ENCODE measurements around the gene CREB3L4.
"Not testable (repeated sequence)": the region's sequence is repeated elsewhere in the genome, so short reads cannot be mapped to it uniquely, and the experiment has no call there.

Gene CREB3L4

DNA sequence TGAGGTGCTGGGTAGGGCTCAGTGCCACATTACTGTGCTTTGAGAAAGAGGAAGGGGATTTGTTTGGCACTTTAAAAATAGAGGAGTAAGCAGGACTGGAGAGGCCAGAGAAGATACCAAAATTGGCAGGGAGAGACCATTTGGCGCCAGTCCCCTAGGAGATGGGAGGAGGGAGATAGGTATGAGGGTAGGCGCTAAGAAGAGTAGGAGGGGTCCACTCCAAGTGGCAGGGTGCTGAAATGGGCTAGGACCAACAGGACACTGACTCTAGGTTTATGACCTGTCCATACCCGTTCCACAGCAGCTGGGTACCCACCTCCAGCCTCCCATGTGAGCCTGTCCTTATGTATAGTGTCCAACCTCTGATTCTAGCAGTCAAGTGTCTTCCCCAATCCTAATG lies 8.2 kb upstream of the CREB3L4 start:
- no peak for DNase-seq

GRCh38 chr1:153960206-153960605 lies 7.5 kb upstream of the CREB3L4 start:
- no peak for DNase-seq

- no peak for DNase-seq
Measured at GRCh38 chr1:153961421-153961820, 6.3 kb upstream of the CREB3L4 start.

- no peak for DNase-seq
Measured at GRCh38 chr1:153962088-153963029, 5.3 kb upstream of the CREB3L4 start.

DNA sequence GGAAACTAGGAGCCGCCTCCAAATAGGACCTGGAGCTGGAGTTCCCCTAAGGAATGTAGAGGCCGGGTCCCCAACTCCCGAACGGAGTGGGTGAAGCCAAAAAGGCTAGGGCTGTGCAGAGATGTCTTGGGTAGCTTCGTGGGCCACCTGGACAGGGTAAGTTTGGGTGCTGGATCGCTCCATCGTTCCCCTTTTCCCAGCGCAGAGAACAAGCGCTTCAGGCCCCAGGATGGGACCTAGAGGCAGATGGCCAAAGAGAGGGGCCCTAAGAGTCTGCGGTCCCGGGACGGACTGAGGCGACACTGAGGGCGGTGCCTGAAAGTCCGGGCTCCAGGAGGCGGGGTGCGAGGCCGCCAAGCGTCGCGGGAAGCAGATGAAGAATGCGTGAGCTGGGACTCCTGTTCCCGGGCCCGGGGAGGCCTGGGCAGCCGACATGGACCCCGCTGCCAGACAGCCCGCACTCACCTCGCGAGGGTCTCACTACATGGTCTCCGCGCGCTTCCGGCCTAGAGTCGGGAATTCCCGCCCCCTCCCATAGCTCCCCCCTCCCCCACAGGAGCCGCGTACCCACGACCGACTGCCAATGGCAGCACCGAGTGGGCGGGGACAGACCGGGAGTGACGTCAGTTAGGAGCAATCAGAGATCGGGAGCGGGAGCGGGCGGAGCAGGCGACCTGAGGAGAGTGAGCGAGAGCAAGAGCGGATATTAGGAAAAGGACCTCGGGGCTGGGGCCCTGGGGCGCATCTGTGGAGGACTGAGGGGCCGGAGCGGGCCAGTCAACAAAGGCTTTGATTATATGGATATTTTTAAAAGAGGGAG lies 4.5 kb upstream of the CREB3L4 start, which contains the start of gene SLC39A1:
Gene SLC39A1 (minus strand): TSS at position 508 of the 820 bp plus-strand sequence. CDS start 822 bp downstream, outside the sequence.
- DNase-seq: peak; percentile 89 to 94 (median 91)

- no peak for DNase-seq
Measured at GRCh38 chr1:153963850-153964331, 3.8 kb upstream of the CREB3L4 start.

DNA sequence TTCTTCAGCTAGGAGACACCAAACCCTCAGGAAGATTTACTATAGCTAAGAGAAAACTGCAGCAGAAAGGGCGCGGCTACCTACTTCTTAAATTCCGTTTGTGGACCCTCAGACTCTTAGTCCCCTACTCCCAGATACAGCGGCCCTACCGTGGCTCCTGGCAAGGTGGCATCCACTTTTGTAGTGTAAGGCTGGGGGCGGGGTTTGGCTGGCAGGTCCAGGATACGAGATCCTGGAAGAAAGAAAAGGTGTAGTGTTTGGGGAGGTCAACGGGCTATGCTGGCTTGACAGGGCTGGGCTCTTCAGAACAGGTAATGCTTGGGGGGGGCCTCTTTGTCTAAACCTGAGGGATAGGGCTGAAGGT lies 280 bp downstream of the CREB3L4 start:
- no peak for DNase-seq

DNA sequence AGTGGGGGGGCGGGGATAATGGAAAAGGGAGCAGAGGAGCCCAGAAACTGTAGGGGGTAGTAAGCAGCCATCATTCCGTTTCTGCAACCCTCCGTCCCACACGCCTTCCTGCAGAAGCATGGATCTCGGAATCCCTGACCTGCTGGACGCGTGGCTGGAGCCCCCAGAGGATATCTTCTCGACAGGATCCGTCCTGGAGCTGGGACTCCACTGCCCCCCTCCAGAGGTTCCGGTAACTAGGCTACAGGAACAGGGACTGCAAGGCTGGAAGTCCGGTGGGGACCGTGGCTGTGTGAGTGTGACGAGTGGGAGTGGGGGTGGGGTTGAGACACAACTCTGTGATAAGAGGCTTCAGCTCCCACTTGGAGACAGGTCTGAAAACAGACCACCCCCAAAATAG lies 706 bp downstream of the CREB3L4 start:
- no peak for DNase-seq

- DNase-seq: no peak
Measured at GRCh38 chr1:153968972-153969371, 1.3 kb downstream of the CREB3L4 start.

GRCh38 chr1:153970346-153970745 lies 2.6 kb downstream of the CREB3L4 start:
- no peak for DNase-seq

DNA sequence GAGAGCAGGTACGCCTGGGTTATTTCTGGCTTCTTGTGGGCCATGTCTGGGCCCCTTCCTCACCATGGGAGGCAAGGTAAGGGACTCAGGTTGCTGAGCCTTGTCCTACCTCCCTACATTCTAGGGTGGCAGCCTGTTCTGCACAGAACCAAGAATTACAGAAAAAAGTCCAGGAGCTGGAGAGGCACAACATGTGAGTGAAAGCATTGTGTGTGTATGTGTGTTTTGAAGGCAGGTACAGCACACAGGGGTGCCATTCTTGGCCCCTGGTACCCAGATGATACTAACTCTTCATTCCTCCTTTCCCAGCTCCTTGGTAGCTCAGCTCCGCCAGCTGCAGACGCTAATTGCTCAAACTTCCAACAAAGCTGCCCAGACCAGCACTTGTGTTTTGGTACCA lies 5.4 kb downstream of the CREB3L4 start:
- no peak for DNase-seq

DNA sequence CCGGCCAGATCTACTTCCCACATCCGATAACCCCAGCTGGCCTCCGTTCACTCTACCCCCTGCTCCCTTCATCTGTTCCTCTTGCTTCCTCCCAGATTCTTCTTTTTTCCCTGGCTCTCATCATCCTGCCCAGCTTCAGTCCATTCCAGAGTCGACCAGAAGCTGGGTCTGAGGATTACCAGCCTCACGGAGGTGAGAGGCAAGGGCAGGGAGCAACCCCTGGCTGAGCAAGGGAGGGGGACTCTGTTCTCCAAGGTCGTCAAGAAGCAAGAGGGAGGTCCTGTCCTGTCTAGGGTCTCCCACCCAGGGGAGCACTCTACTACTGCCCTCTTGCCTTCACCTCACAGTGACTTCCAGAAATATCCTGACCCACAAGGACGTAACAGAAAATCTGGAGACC lies 5.8 kb downstream of the CREB3L4 start:
- DNase-seq: no peak

DNA sequence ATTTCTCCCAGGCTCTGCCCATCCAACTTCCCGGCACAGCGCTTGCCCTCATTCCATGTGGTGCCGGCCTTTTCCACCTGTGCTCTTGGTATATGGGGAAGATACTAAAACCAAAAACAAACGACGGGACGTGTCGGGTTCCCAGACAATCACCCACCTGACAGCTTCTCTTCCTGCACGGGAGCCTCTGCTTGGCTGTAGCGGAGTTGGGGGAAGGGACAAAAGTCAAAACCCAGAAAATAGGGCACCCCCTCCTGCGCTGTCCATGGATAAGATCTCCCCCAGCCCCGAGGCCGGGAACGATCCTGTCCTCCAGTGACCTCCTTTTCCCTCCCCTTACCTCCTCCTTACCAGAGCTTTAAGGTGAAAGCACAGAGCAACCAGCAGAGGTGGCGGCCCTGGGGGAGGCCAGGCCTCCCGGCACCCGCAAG lies 9.1 kb downstream of the CREB3L4 start:
- DNase-seq: no peak

DNA sequence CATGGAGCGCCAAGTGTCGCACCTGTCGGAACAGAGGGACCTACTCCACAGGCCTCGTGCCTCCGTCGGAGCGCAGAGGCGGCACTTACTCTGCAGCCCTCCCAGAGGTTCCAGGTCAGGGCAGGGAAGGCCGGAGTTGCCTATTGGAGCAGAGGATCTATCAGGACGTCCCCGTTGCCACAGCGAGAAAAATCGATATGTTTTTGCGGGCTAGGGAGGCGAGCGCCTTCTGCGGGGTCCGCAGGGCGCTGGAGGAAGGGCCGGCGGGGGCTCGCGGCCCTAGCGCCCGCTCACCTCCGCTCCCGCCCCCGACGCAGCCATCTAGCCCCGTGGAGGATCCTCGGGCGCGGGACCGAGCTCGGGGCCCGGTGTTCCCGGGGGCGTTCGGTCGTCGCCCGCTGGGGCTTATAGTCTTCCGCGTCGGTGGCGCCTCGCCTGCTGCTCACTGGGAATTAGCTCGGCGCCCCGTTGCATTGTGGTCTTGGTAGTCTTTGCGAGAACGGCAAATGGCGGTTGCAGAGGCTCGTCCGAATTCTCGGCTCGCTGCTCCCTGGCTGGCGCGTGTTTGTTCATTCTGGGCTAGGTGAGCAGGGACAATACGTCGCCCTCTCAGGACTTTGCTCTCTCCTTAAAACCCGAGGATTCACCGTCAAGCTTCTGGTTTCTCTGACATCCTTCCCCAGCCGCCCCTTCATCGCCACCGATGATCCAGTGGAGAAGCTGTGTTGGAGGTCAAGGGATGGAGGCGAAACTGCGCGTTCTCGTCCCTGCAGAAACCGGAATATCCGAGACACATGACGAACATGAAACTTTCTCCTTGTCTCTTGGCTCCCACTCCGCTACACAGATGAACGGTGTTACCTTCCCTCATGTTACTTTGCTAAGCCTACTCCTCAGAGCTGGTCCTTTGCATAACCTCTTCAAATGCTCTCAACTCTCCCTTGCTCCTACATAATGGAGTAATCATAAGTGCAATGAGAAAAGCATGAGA lies 9.8 kb downstream of the CREB3L4 start, which contains the start of gene JTB:
Gene JTB (minus strand): TSS at position 425 of the 991 bp plus-strand sequence. CDS start 422 bp downstream, at position 3.
- DNase-seq: peak; percentile 63 to 87 (median 78)

DNA sequence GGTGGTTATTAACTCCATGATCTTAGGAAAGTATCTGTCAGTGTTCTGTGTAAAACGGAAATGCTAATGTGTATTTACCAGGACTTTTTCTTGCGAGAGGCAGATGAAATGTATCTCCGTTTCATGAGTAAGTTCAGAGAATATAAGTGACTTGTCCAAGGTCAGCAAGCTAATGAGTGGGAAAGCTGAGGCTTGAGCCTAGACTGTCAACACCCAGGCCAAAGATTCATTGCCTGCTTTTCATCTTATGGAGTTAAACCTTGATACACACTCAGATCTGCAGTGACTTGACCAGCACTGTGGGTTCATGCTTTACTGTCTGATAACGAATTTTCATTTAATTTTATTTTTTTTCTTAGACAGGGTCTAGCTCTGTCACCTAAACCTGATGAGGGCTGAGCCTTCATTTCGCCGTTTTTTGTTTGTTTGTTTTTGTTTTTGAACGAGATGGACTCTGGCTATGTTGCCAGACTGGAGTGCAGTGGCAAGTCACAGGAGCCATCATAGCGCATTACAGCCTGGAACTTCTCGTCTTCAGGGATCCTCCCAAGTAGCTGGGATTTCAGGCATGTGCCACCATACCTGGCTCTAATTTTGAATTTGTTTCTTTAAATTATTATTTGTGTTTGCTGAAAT lies 10.7 kb downstream of the CREB3L4 start:
- no peak for DNase-seq

DNA sequence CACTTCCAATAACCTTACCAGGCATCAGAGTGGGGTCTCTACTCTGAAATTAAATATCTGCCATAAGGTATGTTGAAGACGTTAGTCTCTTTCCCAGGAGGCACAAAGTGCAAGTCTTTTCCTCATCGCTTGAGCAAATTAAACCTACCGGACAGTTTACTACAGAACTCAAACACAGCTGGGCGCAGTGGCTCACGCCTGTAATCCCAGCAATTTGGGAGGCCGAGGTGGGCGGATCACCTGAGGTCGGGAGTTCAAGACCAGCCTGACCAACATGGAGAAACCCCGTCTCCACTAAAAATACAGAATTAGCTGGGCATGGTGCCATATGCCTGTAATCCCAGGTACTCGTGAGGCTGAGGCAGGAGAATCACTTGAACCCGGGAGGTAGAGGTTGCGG lies 11.4 kb downstream of the CREB3L4 start:
- not testable (repeated sequence) for DNase-seq

- not testable (repeated sequence) for DNase-seq
Measured at GRCh38 chr1:153981735-153982134, 14.0 kb downstream of the CREB3L4 start.

DNA sequence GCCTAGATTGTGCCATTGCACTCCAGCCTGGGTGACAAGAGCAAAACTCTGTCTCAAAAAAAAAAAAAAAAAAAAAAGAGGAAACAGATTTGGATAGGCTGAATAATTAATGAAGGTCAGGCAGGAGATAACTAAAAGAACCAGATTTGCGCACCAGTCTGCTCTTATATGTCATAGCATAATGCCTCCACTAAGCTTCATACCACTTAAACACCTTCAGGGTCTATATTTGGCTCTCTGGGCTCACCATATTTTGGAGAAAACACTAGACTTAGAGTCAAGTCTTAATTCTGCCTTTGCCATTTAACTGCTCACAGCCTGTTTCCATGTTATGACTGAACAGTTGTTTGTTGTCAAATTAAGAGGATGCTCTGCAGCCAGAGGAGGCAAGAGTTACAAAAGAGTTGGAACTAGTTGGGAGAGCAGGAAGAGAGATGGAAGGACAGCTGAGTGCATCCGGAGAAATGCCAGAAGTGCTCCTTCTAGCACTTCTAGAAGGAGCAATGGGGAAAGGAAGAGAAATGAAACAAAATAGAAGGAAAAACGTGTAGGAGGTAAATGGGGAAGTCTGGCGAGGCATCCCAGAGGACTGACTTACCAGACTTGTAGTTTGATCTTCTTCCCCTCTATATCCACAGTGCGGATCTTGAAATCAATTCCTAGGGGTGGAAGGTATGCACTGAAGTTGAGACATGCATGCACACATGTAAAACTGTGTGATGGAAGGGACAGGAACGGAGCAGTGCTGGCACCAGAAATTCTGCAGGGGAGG lies 16.6 kb downstream of the CREB3L4 start:
- DNase-seq: no peak

GRCh38 chr1:153985341-153985912 lies 17.7 kb downstream of the CREB3L4 start:
- DNase-seq: no peak
